ENCODE measurements around the gene MRPS21. TPM values are rescaled to one million over a fixed set of nuclear protein-coding genes. Genes with fewer than 3 reads are reported as not detected.
"Not testable (repeated sequence)": the region's sequence is repeated elsewhere in the genome, so short reads cannot be mapped to it uniquely, and the experiment has no call there.

Gene MRPS21
- total RNA-seq, 1 donor from 2014 or later, result 87.3 TPM

DNA sequence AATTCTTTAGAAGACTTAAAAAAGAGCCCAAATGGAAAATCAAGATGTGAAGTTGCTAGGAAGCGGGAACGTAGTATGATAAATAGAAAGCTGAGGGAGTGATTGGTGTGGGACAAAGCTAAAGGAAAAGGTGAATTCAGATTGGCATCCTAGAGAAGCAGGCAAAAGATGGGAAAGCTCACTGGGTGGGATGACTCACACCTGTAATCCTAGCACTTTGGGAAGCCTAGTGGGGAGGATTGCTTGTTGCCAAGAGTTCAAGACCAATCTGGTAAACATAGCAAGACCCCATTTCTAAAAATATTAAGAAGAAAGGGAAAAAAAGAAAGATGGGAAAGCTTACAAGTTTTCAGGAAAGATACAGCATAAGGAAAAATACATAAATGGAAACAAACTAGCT, 1.8 kb downstream of the MRPS21 start:
- Mint-ChIP-seq H3K36me3 (ENCODE audit: low read depth) (peaks cover 39% of the 10 kb centered on the region), H3K9me3 (no peaks in the 10 kb centered on the region), H3K4me1 (peaks cover 24% of the 10 kb centered on the region), H3K4me3 (peak overlapping the region; percentile 61), H3K27ac (no peak overlapping the region), H3K27me3 (no peaks in the 10 kb centered on the region)
- DNase-seq, result no peak
- intact Hi-C loops (cut with micrococcal nuclease), result no loop called here

GRCh38 chr1:150299716-150300115, 6.1 kb downstream of the MRPS21 start:
- peaks cover 55% of the 10 kb centered on the region for H3K36me3 Mint-ChIP-seq (ENCODE audit: low read depth)
- intact Hi-C loops (cut with micrococcal nuclease), result no loop called here
- H3K27ac Mint-ChIP-seq, result no peak overlapping the region
- H3K9me3 Mint-ChIP-seq, result no peaks in the 10 kb centered on the region
- H3K27me3 Mint-ChIP-seq, result no peaks in the 10 kb centered on the region
- DNase-seq, result no peak
- no peak overlapping the region for H3K4me3 Mint-ChIP-seq
- H3K4me1 Mint-ChIP-seq, result peaks cover 28% of the 10 kb centered on the region

GRCh38 chr1:150302338-150302737, 8.7 kb downstream of the MRPS21 start:
- peaks cover 42% of the 10 kb centered on the region for H3K36me3 Mint-ChIP-seq (ENCODE audit: low read depth)
- DNase-seq, result no peak
- no peak overlapping the region for H3K4me3 Mint-ChIP-seq
- peaks cover 14% of the 10 kb centered on the region for H3K4me1 Mint-ChIP-seq
- H3K27ac Mint-ChIP-seq, result no peak overlapping the region
- no peaks in the 10 kb centered on the region for H3K9me3 Mint-ChIP-seq
- intact Hi-C loops (cut with micrococcal nuclease), result no loop called here
- H3K27me3 Mint-ChIP-seq, result no peaks in the 10 kb centered on the region

DNA sequence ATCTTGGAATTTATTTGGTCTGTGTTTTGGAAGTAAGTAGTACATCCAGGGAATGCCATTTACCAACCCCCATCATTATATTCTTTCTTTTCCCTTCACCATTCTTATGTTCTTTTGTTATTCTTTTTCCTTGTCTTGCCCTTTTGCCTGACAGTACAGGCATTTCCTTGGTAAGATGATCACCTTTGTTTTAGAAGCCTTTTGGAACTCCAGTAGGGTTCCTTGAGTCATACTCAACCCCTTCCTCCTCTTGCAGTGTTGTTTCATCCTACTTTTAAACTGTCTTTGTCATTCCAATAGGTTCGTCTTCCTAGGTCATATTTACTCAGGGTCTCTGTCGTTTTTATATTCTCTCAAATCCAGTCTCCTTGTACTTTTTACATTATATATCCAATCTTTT, 9.2 kb downstream of the MRPS21 start:
- intact Hi-C loops (cut with micrococcal nuclease), result no loop called here
- no peaks in the 10 kb centered on the region for H3K27me3 Mint-ChIP-seq
- H3K9me3 Mint-ChIP-seq, result no peaks in the 10 kb centered on the region
- no peak overlapping the region for H3K4me3 Mint-ChIP-seq
- peaks cover 11% of the 10 kb centered on the region for H3K4me1 Mint-ChIP-seq
- H3K27ac Mint-ChIP-seq, result no peak overlapping the region
- DNase-seq, result no peak
- peaks cover 40% of the 10 kb centered on the region for H3K36me3 Mint-ChIP-seq (ENCODE audit: low read depth)

- intact Hi-C loops (cut with micrococcal nuclease); H3K4me3 Mint-ChIP-seq; H3K9me3 Mint-ChIP-seq; H3K27me3 Mint-ChIP-seq; DNase-seq; H3K27ac Mint-ChIP-seq; H3K4me1 Mint-ChIP-seq: not testable (repeated sequence)
- peaks cover 18% of the 10 kb centered on the region for H3K36me3 Mint-ChIP-seq (ENCODE audit: low read depth)
Observed at GRCh38 chr1:150308585-150308984, 14.9 kb downstream of the MRPS21 start.

DNA sequence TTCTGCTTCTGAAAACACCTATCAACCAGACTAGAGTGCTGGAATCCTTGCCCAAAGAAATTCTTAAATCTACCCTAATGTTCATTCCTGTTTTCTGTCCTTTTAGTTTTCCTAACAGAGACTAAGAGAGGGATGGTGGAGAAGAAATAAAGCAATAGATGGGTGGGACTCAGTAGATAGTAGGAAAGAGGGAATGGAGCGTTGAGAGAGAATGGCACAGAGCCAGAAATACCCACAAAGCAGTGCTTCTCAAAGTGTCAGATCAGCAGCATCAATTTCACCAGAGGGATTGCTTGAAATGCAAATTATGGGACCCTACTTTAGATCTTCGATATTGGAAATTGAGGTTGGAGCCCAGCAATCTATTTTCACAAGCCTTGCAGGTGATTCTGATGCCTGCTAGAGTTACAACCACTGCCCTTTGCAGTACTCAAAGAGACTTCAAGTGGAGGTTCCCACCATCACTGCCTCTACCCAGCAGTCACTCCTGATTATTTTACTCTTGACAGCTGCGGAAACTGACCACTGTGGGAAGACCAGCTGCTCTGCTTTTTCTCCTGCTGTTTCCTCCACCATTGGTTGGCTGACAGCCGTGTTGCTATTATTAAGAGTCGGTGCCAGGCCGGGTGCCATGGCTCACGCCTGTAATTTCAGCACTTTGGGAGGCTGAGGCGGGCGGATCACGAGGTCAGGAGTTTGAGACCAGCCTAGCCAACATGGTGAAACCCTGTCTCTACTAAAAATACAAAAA, 16.3 kb downstream of the MRPS21 start:
- intact Hi-C loops (cut with micrococcal nuclease), result no loop called here
- Mint-ChIP-seq H3K9me3 (no peaks in the 10 kb centered on the region), H3K4me1 (no peaks in the 10 kb centered on the region), H3K27me3 (no peaks in the 10 kb centered on the region), H3K36me3 (ENCODE audit: low read depth) (peaks cover 16% of the 10 kb centered on the region), H3K27ac (no peak overlapping the region), H3K4me3 (no peak overlapping the region)
- DNase-seq, result no peak

- Mint-ChIP-seq H3K4me3 (no peak overlapping the region), H3K9me3 (no peaks in the 10 kb centered on the region), H3K27me3 (no peaks in the 10 kb centered on the region), H3K27ac (no peak overlapping the region), H3K36me3 (ENCODE audit: low read depth) (peaks cover 13% of the 10 kb centered on the region), H3K4me1 (no peaks in the 10 kb centered on the region)
- DNase-seq, result no peak
- intact Hi-C loops (cut with micrococcal nuclease), result no loop called here
Observed at GRCh38 chr1:150311762-150312161, 18.1 kb downstream of the MRPS21 start.

- H3K9me3 Mint-ChIP-seq; H3K4me1 Mint-ChIP-seq; H3K27me3 Mint-ChIP-seq; H3K36me3 Mint-ChIP-seq (ENCODE audit: low read depth); H3K27ac Mint-ChIP-seq; DNase-seq; intact Hi-C loops (cut with micrococcal nuclease); H3K4me3 Mint-ChIP-seq: not testable (repeated sequence)
Observed at GRCh38 chr1:150314691-150315090, 21.0 kb downstream of the MRPS21 start.

DNA sequence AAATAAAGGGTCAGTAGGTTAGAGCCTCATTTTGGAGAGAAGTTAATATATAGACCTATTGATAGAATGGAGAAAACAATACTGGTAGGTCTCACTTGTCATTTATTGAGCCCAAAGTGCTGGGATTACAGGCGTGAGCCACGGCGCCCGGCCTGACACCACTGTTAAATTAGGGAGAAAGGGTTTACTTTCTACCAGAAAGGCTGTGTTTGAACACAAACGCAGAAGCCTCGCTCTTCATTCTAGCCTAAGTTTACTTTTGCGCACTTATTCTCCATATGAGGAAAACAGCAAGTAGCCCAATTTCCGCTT, 27.0 kb downstream of the MRPS21 start:
- peaks cover 19% of the 10 kb centered on the region for H3K36me3 Mint-ChIP-seq (ENCODE audit: low read depth)
- peak overlapping the region; percentile 99 for H3K4me3 Mint-ChIP-seq
- H3K9me3 Mint-ChIP-seq, result no peaks in the 10 kb centered on the region

DNA sequence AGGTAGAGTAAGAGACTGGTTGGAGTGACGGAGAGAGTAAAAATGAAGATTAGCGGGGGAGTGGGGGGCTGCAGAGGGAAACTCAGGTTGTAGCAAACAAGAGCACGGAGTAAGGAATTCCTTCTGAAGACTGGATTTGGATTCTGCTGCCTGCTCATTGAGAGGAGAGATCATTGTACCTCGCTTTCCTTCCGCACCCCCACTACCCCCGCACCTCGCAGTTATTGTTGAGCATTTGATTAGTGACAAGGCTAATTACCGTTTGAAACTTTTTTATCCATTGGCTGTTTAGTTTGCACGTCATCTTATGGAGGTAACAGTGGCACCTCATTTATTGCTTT, 28.1 kb downstream of the MRPS21 start:
- DNase-seq, result peak; percentile 65
- peaks cover 12% of the 10 kb centered on the region for H3K4me1 Mint-ChIP-seq
- no peaks in the 10 kb centered on the region for H3K9me3 Mint-ChIP-seq
- H3K4me3 Mint-ChIP-seq, result peak overlapping the region; percentile 99
- H3K27me3 Mint-ChIP-seq, result peaks cover 2% of the 10 kb centered on the region
- peak overlapping the region; percentile 99 for H3K27ac Mint-ChIP-seq
- intact Hi-C loops (cut with micrococcal nuclease), result loop anchor here (1.0 to 5.0 kb wide), 4 partner anchors 28 to 196 kb away; partner anchors contain the start of genes CA14, FALEC and MRPS21
- H3K36me3 Mint-ChIP-seq (ENCODE audit: low read depth), result peaks cover 29% of the 10 kb centered on the region

More for the DNA sequence above, 27.0 kb downstream of the MRPS21 start:
- DNase-seq, result no peak
- intact Hi-C loops (cut with micrococcal nuclease), result loop anchor here (5.0 kb wide), 2 partner anchors 63 to 197 kb away; partner anchors contain the start of genes CA14 and FALEC
- H3K4me1 Mint-ChIP-seq, result peaks cover 9% of the 10 kb centered on the region
- H3K27me3 Mint-ChIP-seq, result peaks cover 2% of the 10 kb centered on the region
- peak overlapping the region; percentile 99 for H3K27ac Mint-ChIP-seq

- peaks cover 2% of the 10 kb centered on the region for H3K27me3 Mint-ChIP-seq
- peak overlapping the region; percentile 99 for H3K27ac Mint-ChIP-seq
- DNase-seq, result peak; percentile 65
- H3K4me1 Mint-ChIP-seq, result peaks cover 12% of the 10 kb centered on the region
- peaks cover 32% of the 10 kb centered on the region for H3K36me3 Mint-ChIP-seq (ENCODE audit: low read depth)
- intact Hi-C loops (cut with micrococcal nuclease), result loop anchor here (1.0 to 5.0 kb wide), 3 partner anchors 29 to 195 kb away; partner anchors contain the start of genes CA14, FALEC and MRPS21
- H3K4me3 Mint-ChIP-seq, result peak overlapping the region; percentile 99
- H3K9me3 Mint-ChIP-seq, result no peaks in the 10 kb centered on the region
Observed at GRCh38 chr1:150322310-150322709, 28.6 kb downstream of the MRPS21 start.

GRCh38 chr1:150332651-150333290, 39.1 kb downstream of the MRPS21 start:
- Mint-ChIP-seq H3K4me3 (no peak overlapping the region), H3K36me3 (ENCODE audit: low read depth) (peaks cover 69% of the 10 kb centered on the region), H3K4me1 (peaks cover 2% of the 10 kb centered on the region), H3K9me3 (no peaks in the 10 kb centered on the region), H3K27me3 (no peaks in the 10 kb centered on the region), H3K27ac (no peak overlapping the region)
- intact Hi-C loops (cut with micrococcal nuclease), result no loop called here
- no peak for DNase-seq

- DNase-seq, result no peak
- peaks cover 66% of the 10 kb centered on the region for H3K36me3 Mint-ChIP-seq (ENCODE audit: low read depth)
- H3K9me3 Mint-ChIP-seq, result no peaks in the 10 kb centered on the region
- H3K27me3 Mint-ChIP-seq, result no peaks in the 10 kb centered on the region
- intact Hi-C loops (cut with micrococcal nuclease), result no loop called here
- no peak overlapping the region for H3K4me3 Mint-ChIP-seq
- H3K4me1 Mint-ChIP-seq, result peaks cover 1% of the 10 kb centered on the region
- no peak overlapping the region for H3K27ac Mint-ChIP-seq
Observed at GRCh38 chr1:150346316-150346715, 52.7 kb downstream of the MRPS21 start.

DNA sequence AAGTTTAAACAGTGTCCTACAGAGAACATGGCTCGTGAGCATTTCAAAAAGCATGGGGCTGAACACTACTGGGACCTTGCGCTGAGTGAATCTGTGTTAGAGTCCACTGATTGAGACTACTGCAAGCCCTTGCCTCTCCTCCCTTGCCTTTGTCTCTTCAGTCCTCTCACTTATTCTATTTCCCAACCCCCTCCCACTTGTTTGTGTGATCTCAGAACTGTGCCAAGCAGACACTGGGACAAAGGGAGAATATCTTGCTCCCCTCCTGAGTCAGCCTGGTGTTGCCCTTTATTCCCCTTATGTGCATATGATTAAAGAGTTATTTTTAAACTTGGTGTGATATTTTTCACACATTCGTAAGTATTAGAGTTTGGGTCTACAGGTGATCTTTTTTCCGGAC, 59.2 kb downstream of the MRPS21 start:
- no peak for DNase-seq
- Mint-ChIP-seq H3K27ac (no peak overlapping the region), H3K4me3 (no peak overlapping the region), H3K36me3 (ENCODE audit: low read depth) (peaks cover 45% of the 10 kb centered on the region), H3K4me1 (no peaks in the 10 kb centered on the region), H3K27me3 (no peaks in the 10 kb centered on the region), H3K9me3 (no peaks in the 10 kb centered on the region)
- intact Hi-C loops (cut with micrococcal nuclease), result no loop called here

Measured in activated CD4-positive, alpha-beta T cell treated with anti-CD3 and anti-CD28 coated beads, Interleukin-2, amount 10 ng/mL, durations not matched to agents 24 days and 14 days (primary cell).